GM19193 (cell line): Measurements from ENCODE around the gene ZNRF2.

ENCODE experiments used
- POLR2A ChIP-seq: IDR thresholded peaks from 4 replicates; pipeline ENCODE4 v1.6.1; 2011; ENCODE audit not compliant: insufficient read depth, insufficient read length; ENCODE audit errors: extremely low read depth

Gene ZNRF2

GRCh38 chr7:30322271-30323005 is 38.0 kb downstream of the ZNRF2 start:
- no peak for TF ChIP-seq POLR2A

GRCh38 chr7:30323006-30323355 is 38.6 kb downstream of the ZNRF2 start:
- no peak for TF ChIP-seq POLR2A

GRCh38 chr7:30327813-30328212 is 43.4 kb downstream of the ZNRF2 start:
- no peak for TF ChIP-seq POLR2A

DNA sequence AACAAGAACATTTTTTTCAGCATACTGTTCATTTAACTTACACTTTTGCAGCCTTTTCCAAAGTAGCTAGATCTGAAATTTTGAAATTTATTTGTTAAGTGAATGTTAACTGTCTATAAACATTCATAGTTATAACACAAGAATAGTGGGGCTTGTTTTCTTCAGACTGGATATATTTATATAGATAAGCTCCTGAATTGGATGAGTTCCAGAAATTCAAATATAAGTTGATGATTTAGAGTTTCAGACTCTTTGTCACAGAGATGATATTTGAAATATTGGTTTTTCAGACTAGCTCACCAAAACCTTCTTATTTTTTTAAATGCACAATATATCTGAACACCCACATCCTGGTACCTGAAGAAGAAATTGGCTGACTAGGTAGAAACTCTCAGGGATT is 44.0 kb downstream of the ZNRF2 start:
- no peak for TF ChIP-seq POLR2A

DNA sequence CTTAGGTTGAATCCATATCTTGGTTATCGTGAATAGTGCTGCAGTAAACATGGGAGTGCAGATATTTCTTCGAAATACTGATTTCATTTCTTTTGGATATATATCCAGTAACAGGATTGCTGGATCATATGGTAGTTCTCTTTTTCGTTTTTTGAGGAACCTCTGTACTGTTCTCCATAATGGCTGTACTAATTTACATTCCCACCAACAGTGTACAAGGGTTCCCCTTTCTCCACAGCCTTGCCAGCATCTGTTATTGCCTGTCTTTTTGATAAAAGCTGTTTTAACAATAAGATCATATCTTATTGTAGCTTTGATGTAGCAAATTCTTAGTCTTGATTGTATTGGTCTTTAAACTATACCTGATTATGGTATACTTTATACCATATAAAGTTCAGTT is 45.3 kb downstream of the ZNRF2 start:
- TF ChIP-seq POLR2A, result no peak

GRCh38 chr7:30330134-30331111 is 46.0 kb downstream of the ZNRF2 start:
- TF ChIP-seq POLR2A, result no peak

- no peak for TF ChIP-seq POLR2A
Observed at GRCh38 chr7:30331338-30331737, 46.9 kb downstream of the ZNRF2 start.

DNA sequence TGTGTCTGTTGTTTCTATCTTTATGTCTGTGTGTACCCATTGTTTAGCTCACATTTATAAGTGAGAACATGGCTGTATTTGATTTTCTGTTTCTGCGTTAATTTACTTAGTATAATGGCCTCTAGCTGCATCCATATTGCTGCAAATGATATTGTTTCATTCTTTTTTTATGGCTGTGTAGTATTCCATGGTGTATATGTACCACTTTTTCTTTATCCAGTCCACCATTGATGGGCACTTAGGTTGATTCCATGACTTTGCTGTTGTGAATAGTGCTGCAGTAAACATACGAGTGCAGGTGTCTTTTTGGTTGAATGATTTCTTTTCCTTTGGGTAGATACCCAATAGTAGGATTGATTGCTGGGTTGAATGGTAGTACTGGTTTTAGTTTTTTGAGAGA is 48.2 kb downstream of the ZNRF2 start:
- no peak for TF ChIP-seq POLR2A

DNA sequence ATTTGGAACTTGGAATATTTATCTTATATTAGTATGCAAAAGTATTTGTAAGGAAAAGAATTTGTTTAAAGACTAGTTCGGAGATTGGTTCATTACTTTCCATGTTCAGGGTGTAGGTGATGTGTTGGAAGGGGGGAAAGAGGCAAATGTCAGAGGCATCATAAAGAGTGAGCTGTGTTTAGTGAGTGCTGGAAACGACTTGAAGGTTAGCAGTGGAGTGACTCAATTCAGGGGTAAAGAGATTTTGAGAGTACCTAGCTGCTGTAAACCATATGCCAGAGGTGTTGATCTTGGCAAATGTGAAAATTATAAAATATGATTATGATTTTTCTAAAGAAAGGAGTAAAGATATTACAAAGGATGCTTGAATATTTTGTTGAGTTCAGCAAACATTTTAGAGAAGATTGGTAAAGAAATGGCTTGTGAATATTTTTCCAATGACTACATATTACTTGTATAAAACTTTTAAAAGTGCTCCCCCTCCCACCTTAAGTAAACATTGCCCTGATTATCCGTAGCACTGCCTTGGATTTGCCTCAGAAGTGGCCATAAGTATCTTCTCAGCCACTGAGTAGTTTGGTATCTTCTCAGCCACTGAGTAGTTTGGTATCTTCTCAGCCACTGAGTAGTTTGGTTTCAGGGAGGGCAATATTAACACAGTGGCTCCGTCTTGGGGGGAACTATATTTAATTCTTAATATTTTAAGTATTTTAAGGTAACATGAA is 51.5 kb downstream of the ZNRF2 start:
- no peak for TF ChIP-seq POLR2A

GRCh38 chr7:30344513-30344912 is 60.1 kb downstream of the ZNRF2 start:
- TF ChIP-seq POLR2A, result no peak

GRCh38 chr7:30347226-30348082 is 63.1 kb downstream of the ZNRF2 start:
- no peak for TF ChIP-seq POLR2A

GRCh38 chr7:30348083-30348560 is 63.7 kb downstream of the ZNRF2 start:
- TF ChIP-seq POLR2A, result no peak

GRCh38 chr7:30349170-30349569 is 64.8 kb downstream of the ZNRF2 start:
- TF ChIP-seq POLR2A, result no peak

- TF ChIP-seq POLR2A, result no peak
Observed at GRCh38 chr7:30349816-30350215, 65.4 kb downstream of the ZNRF2 start.

- no peak for TF ChIP-seq POLR2A
Observed at GRCh38 chr7:30351286-30351685, 66.9 kb downstream of the ZNRF2 start.

- no peak for TF ChIP-seq POLR2A
Observed at GRCh38 chr7:30351724-30352123, 67.3 kb downstream of the ZNRF2 start.
